Stimulated activated CD8-positive, alpha-beta memory T cell treated with anti-CD3 and anti-CD28 coated beads, Interleukin-12 subunit alpha, Interleukin-12 subunit beta, amount 100 ng/mL, for 4 hours (primary cell): ENCODE data around the gene CPA5.
"Not testable (repeated sequence)": the region's sequence is repeated elsewhere in the genome, so short reads cannot be mapped to it uniquely, and the experiment has no call there.

Experiments
- DNase-seq: peaks from one replicate; pipeline ENCODE4 v3.0.0-alpha.2; 2020; ENCODE audit warnings: low read depth

The CPA5 gene

DNA sequence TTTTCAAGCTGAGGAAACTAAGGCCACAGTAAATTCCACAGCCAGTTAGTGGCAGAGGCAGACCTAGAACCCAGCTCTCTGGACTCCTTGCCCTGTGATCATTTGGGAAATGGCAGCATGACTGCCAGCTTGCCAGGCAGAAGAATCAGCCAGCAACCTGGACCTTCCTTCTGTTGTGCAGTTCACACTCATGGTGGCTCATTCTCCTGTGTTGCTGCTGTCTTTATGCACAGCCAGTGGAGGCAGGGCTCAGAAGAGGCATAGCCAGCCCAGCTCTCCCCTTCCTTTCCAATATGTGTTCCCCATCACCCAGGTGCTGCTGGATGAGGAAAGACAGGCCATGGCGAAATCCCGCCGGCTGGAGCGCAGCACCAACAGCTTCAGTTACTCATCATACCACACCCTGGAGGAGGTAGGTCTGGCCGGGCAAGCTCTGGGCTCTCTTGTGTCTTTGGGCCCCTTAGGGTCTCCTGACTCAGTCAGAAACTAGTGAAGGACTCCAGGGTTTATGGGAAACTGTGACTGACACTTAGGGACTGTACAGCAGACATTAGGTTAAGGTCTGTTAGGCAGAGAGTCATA, 14.8 kb downstream of the CPA5 start:
- no peak for DNase-seq

DNA sequence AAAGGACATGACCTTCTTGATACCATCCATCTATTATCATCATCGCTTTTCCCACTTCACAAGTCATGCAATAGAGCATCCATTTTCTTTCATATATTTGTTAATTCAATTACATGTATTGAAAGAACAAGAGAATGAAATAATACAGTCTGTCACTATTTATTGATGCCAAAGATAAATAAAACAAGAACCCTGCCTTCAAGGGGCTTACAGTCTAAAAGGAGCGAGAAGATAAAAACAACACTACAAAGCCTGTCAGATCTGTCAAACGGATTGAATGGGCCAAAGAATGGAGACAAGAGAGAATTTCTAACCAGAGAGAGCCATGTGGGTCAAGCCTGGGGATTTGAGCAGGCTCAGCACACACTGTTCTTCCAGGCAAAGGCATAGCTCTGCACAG, 15.9 kb downstream of the CPA5 start:
- DNase-seq, result no peak

DNA sequence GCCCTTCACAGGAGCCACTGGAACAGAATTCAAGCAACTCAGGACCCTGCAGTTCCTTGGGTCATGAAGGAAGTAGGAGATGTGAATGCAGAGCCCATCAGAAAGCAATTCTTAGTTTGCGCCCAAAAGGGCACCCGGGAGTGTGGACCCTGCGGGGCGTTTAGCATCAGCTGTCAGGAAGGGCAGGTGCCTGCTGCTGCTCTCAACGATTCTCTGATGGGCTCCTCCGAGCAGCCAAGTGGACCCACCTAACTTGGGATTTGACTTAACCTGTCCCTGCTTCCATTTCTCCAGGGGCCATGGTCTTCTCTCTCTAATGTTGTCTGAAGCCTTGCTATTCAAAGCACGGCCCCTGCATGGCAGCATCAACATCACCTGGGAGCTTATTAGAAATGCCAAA, 17.1 kb downstream of the CPA5 start:
- DNase-seq, result no peak

DNA sequence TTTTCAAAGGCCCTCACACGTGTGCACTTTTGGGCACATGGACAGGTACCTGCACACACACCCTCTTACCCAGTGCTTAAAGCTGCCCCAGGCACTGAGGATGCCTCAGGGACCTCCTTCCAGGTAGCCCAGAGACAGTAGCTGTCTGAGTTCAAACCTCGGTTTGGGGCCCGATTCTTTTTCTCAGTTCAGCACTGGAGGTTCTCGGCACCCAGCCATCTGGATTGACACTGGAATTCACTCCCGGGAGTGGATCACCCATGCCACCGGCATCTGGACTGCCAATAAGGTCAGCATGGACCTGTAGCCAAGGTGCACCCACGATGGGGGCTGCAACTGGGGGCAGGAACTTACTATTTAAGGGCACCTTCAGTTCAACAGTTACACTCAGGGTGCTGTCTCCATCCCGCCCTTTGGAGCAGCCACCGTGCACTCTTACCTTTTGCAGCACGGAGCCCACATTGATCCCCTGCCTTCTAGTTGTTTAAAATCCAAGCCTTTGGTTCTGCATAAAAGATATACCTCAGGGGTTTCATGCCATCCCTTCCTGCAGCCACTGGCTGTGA, 17.7 kb downstream of the CPA5 start:
- DNase-seq, result no peak

DNA sequence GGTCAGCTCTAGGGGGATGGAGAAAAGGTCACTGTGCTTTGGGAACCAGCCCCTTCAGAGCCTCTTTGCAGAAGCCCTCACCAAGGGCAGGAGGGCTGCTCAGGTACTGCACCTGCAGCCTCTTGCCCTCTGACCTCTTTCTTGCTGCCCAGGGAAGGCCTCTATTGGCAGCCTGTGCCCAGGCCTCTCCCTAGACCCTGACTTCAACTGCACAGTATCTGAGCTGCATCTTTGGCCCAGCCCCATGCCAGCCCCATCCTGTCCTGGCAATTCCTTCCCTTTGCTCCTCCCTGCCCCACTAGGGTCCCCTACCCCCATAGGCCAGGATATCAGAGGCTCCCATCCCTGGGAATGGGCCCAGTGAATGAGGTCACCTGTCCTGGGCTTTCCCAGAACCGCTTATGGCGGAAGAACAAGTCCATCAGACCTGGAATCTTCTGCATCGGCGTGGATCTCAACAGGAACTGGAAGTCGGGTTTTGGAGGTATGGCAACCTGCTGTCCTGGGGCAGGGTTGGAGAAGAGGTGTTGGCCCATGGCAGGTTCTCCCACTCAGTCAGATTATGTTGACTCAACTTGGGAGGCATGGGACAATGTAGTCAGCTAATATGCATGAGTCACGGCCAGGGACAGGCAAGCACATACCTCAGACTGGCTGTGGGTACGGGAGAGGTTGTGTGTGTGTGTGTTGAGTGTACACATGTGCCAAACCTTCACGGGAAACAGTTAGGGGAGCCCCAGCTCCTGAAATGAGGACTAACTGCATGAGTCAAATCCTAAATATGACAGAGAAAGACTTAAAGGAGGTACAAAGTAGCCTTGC, 18.6 kb downstream of the CPA5 start:
- DNase-seq, result no peak

DNA sequence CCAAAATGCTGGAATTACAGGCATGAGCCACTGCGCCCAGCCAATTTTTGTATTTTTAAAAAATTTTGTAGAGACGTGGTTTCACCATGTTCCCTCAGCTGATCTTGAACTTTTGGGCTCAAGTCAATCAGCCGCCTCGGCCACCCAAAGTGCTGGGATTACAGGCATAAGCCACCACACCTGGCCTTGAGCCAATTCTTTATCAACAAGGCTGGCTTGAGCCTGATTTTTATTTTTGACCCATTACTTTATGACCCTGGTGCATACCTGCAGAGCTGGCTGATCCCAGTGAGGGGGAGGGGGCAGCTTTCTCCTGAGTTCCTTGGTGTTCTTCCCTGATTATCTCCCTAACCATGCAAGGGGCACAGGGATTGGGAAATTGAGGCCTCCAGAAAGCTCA, 19.8 kb downstream of the CPA5 start:
- DNase-seq, result no peak

DNA sequence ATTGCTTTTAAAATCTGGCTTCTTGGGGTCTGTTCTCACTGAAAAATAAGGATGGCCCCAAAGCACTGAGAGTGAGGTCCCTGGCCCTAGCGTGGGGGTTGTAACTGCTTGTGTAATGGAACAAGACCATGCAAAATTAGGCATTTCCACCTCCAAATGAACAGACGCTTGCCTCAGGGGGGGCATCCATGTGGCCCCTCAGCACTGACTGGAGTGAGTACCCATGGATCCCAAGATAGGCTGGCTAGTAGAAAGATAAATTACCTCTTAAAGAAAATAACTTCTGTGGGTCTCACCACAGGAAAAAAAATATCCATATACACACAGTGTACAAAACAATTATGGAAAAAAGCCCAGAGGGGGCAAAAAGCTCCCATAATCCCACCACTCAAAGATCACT, 20.5 kb downstream of the CPA5 start:
- DNase-seq, result no peak

DNA sequence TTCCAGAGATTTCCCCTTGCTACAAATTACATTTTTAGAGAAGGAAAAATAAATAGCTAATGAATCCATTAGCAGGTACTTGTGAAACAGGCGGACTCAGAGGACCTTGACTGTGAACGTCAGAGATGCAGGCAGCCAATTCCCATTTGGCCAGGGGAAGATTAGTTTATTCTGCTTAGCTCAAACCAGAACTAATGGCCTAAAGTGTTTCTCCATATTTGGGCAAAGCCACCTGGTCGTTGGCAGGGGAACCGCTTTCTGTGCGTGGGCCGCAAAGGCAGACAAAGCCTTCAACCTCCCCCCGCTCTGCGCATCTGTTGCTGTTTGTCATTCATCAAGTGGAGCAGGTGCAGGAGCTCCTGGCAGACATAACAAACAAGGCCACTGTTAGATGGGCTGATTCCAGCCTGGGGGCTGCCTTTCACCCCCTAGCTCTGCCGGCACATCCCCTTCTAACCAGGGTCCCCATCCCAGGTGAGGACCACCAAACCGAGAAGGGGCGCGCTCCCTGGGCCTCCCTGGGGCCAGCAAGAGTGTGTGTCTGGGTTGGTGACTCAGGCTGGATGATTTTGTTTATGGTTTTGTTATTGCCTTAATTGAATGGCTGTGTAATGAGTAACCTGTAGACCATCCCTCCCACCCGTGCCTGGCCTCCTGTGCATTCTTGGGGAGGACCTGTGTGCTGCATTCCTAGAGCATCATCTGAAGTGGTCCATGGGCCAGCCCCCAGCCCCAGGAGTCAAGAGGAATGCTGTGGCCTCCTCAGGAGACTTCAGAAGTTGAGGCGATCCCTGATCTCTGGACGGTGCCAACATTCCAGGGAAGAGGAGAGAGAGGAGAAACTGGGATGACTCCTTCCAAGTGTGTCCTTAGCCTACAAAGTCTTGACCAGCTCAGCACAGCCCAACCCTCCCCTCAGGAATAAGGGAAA, 21.2 kb downstream of the CPA5 start:
- DNase-seq, result no peak

DNA sequence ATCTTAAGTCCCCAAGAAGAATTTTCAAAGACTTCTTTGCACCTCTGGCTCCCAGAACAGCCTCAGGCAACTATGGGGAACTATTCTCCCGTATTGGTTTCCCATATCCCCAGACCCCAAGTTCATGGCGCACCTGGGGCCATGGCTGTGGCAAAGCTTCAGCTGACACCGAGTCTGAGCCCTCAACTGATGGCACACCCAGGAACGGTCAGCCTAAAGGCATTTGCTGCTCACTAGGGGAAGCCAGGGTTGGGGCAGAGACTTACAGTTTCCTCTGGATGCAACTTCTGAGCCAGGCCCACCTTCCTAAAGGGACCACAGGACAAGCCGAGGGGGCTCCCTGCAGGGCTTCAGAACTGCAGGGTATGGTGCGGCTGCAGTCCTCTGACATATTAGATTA, 21.9 kb downstream of the CPA5 start:
- DNase-seq, result no peak

DNA sequence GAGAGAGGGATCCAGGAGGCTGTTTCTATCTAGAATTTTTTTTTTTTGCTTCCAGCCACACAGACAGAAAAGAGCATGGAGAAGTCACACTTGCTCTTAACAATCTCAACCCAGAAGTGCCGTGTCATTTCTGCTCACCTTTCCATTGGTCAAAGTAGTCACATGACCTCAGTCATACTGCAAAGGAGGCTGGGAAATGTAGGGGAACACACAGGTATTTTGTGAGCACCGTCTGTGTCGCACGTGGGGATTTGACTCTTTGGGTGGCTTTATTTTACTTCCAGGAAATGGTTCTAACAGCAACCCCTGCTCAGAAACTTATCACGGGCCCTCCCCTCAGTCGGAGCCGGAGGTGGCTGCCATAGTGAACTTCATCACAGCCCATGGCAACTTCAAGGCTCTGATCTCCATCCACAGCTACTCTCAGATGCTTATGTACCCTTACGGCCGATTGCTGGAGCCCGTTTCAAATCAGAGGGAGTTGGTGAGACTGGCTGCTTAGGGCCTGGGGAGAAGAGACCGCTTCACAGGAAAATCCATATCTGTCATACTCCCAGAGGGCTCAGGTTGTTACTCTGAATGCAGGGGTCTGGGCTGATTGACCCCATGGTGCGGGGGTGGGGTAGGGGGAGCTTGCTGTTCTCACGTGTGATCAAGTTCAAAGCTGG, 22.6 kb downstream of the CPA5 start:
- DNase-seq, result no peak

DNA sequence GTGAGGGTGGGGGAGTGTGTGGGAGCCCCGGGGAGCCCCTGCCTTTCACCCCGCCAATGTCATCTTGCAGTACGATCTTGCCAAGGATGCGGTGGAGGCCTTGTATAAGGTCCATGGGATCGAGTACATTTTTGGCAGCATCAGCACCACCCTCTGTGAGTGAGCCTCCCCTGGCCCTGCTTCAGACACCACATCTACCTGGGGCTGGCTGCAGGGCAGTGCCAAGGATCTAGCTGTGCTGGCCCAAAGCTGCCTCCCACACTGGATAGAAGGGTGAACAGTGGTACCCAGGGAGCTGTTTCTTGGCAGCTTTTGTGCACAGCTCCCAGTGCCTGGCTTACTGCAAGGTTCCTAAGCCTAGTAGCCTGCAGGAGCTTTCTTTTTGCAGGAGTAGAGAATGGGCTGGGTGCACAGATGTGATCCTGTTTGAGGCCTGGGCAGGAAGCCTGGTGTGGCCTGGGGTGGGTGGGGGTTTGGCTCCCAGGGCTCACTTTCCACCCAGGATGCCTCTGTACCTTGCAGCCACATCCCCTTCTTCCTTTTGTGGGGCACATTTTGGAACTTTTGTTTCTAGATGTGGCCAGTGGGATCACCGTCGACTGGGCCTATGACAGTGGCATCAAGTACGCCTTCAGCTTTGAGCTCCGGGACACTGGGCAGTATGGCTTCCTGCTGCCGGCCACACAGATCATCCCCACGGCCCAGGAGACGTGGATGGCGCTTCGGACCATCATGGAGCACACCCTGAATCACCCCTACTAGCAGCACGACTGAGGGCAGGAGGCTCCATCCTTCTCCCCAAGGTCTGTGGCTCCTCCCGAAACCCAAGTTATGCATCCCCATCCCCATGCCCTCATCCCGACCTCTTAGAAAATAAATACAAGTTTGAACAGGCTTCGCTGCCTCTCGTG, 23.5 kb downstream of the CPA5 start:
- DNase-seq, result no peak

DNA sequence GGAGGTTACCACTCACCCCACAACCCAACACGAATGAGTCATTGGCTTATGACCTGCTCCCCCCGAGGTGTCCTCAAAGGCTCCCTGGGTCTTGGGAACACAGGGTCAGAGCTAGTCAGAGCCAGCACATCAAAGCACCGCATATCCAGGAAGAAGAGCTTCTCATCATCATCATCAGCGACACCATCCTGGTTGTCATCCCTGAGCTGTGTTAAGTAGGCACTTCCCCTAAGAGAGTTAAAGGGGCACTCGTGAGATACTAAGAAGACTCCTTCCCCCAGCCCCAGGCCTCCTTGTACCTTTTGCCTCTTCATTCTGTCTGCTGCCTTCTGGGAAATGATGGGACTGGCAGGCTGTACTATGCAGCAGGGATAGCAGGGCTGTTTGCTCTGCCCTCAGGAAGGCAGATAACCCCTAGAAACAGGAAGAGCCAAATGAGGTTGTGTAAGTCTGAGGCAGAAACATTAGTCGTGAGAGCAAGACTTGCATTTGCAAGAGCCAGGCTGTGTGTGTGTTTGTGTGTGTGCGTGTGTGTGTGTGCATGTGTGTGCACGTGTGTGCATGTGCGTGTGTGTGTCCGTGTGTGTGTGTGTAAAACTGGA, 24.6 kb downstream of the CPA5 start:
- no peak for DNase-seq

DNA sequence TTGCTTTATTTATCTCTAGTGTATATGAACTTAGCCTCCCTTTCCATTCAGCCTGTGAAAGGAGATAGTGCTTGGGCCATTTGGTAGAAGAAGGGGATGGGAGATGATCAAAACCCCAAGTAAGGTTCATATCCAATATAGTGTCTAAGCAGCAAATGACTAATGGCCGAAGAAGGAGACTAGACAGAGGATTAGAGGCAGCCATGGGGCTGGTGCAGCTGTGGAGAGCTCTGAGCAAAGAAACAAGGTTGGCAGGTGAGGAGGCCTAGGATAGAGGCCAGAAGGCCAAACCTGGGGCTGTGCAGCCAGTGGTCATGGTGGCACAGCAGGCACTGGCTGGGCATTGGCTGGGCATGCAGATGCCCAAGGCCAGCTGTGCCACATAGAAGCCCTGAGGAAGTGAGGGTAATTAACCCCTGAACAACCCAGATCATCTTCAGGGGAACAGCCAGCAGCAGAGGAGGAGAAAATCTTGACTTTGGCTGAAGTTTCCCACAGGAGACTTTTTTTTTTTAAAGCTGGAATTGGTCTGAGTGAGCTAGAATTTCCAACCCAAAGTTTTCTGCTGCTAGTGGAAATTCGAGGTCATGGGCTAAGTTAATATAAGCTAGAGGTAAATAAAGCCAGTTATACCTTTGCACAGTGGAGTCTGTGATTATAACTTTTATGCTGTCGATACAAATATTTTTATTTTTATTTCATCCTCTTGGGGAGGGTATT, 25.4 kb downstream of the CPA5 start:
- DNase-seq, result no peak

DNA sequence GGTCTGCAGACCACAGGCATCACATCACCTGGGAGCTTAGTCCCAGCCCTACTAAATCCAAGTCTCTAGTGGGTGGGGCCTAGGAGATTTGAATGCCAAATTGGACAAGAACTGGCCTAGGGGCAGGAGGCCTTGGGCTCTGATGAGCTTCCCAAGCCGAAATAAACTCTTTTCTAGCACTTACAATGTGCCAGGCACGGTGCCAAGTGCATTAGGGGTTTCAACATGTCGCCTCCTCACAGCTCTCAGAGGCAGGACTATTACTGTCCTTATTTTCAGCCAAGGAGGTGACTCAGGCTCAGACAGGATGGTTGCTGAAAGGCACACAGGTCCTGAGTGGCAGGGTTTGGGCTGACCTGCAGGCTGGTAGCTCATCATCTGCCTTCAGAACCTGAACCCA, 26.4 kb downstream of the CPA5 start:
- DNase-seq, result no peak

DNA sequence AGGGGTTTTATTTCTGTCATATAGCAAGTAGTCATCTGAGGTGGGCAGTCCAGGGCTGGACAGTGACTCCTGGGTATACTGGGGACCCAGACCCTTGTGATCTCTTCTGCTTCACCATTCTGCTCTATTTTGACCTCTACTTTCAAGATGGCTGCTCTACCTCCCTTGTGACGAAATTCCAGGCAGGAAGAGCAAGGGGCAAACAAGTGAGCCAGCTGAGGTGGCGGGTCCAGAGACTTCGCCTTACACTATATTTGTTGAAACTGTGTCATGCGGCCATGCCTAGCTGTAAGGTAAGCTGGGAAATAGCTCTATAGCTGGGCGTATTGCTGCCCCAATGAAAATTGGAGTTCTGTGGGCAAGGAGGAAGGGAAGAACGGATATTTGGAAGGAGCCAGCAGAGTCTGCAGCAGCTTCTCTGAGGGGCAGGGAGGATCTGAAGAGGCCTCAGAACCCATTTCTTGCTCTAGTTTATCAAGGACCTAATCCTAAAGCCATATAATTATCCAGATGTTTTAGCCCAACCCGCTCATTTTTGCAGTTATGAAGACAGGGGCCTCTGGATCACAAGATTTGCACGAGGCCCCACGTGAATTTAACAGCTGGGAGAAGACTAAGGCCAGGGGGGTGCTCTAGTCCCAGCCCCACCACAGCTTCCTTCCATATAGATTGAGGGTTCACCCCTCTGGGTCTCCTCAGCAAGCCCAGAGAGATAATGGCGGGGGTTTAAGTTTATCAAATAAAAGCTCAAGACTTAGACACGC, 28.0 kb downstream of the CPA5 start:
- no peak for DNase-seq

DNA sequence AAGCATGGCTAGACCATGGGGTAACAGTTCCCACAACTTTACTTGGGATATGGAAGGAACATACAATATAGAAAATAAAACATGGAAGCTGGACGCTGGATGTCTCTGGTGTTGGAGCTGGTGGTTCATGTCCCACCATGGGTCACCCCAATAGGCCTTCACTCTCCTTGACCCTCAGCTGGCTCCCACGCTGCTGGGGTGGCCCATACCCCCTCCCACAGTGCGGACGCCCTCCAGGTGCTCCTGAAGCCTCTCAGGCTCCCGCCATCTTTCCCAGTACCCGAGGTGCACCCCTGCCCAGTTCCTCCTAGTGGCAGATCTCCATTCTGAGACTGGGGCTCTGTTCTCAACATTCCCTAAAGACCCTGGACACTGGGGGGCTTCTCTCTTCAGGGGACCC, 29.9 kb downstream of the CPA5 start:
- DNase-seq, result no peak

DNA sequence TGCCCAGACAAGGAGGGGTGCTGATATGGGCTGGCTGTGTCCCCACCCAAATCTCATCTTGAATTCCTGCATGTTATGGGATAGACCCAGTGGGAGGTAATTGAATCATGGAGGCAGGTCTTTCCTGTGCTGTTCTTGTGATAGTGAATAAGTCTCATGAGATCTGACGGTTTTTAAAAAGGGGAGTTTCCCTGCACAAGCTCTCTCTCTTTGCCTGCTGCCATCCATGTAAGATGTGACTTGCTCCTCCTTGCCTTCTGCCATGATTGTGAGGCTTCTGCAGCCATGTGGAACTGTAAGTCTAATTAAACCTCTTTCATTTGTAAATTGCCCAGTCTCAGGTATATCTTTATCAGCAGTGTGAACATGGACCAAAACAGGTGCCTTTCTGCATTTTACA, 31.8 kb downstream of the CPA5 start:
- not testable (repeated sequence) for DNase-seq

DNA sequence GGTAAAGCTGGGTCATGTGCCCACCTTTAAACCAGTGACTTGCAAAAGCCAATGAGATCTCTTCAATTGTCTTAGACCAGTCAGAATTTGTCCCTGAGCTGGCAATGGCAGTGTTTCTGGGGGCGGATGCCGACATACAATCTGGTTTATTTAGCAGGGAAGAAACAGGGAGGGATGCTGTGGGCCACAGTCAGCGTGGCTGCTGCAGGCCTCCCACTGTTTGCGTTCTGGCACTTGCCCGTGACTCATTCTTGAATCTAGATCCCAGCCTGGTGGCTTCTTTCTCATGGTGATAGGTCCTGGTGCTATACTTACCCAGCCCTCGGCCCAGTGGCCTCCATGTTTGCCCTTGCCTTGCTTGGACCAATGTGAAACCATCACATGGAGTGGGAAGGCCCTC, 32.6 kb downstream of the CPA5 start:
- no peak for DNase-seq

DNA sequence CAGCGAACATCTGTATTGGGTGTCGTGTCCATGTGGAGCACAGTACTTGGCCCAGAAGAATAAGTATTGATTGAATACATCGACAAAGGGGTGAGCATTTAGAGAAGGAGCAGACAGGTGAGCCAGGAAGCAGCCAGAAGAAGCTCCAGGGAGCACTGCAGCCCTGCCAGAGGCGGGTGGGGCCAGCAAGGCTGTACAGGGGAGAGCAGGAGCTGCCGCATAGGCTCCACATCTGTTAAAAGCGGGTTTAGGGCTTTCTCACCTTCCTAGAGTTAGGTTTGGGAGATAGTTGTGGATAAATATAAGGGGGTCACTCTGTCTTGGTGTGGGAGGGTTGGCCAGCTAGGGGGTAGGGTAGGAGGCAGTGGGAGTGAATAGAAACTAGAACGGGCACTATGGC, 34.4 kb downstream of the CPA5 start:
- DNase-seq, result no peak
